AG08395 (cell line): ENCODE results near the gene TEX13D.

Experiments used
- DNase-seq: peaks from one replicate; pipeline ENCODE4 v3.0.0; 2012; ENCODE audit warnings: mixed read lengths, low spot score

The TEX13D gene

GRCh38 chrX:124348885-124349453 is 16.5 kb downstream of the TEX13D start:
- no peak for DNase-seq

- no peak for DNase-seq
These were observed 22.2 kb downstream of the TEX13D start for GRCh38 chrX:124354648-124355047.

- no peak for DNase-seq
These were observed 26.4 kb downstream of the TEX13D start for GRCh38 chrX:124358800-124359383.

- no peak for DNase-seq
These were observed 29.6 kb downstream of the TEX13D start for GRCh38 chrX:124362072-124362471.

- no peak for DNase-seq
These were observed 30.3 kb downstream of the TEX13D start for GRCh38 chrX:124362761-124363160.

- no peak for DNase-seq
These were observed 37.3 kb downstream of the TEX13D start for GRCh38 chrX:124369722-124370121.

GRCh38 chrX:124373348-124373747 is 40.9 kb downstream of the TEX13D start:
- no peak for DNase-seq

GRCh38 chrX:124378643-124379042 is 46.2 kb downstream of the TEX13D start:
- no peak for DNase-seq

- no peak for DNase-seq
These were observed 50.9 kb downstream of the TEX13D start for GRCh38 chrX:124383354-124383753.

GRCh38 chrX:124386401-124386800 is 53.9 kb downstream of the TEX13D start:
- no peak for DNase-seq
